T-helper 1 cell treated with Interleukin-12 subunit alpha and Interleukin-12 subunit beta and Interleukin-4 antibody, amounts not matched to agents 30 ng/mL and 1 ng/mL, for 36 hours (primary cell): ENCODE data around the gene INO80. TPM values are rescaled to one million over a fixed set of nuclear protein-coding genes. Genes with fewer than 3 reads are reported as not detected.

Experiments
- intact Hi-C: fragments of 100-400 bp; cut with micrococcal nuclease; formaldehyde crosslinking; loops from one replicate; pipeline ENCODE4 v1.15.1; 2024
- total RNA-seq: library from RNA; stranded (reverse); gene quantifications from 2 replicates; pipeline ENCODE4 v1.2.3, GENCODE V29; 2022

INO80 gene
- total RNA-seq, 1 donor from 2014 or later: 35.2 TPM

- intact Hi-C loops: loop anchor here (1.0 to 5.0 kb wide), 14 partner anchors 11 to 1019 kb away; partner anchors contain the start of genes CCDC32, CHP1, DLL4 and EHD4
These were observed 162.4 kb downstream of the INO80 start for GRCh38 chr15:40953713-40954074.

GRCh38 chr15:40952901-40953712 is 163.0 kb downstream of the INO80 start, which contains the start of gene CHAC1:
Gene CHAC1 (plus strand): TSS chr15:40953471. CDS start chr15:40953584, 113 bp downstream.
- intact Hi-C loops: loop anchor here (1.0 to 5.0 kb wide), 14 partner anchors 11 to 1019 kb away; partner anchors contain the start of genes CCDC32, CHP1, DLL4 and EHD4

DNA sequence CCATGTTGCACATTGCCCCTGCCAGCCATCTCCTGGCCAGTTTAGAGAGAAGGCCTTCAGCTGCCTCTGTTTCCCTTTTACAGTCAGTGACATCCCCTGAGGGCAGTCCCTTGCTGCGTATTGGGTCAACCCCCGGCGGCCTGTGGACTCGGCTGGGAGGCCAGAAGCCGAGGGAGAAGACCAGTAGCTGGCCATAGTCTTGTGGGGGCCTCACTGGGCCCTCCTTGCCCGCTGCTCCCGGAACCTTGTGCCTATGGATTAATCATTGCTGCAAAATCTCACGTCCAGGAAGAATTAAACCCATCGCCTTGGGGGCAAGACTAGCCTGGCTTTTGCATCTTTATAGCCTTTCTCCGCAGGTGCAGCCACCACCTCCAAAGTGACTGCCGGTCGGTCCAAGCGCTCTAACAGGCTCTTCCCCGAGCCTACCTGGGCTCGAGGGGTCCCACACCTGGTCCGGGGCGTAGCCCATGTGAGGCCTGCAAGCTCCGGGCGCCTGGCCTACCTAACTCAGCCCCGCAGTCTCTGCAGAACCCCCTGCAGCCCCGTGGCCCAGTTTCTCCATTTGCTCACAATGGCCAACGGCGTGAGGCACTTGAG is 163.7 kb downstream of the INO80 start:
- intact Hi-C loops: loop anchor here (2.0 to 5.0 kb wide), 8 partner anchors 46 to 1020 kb away; partner anchors contain the start of genes CCDC32, EHD4, GCHFR and ITPKA

GRCh38 chr15:40951764-40952163 is 164.3 kb downstream of the INO80 start:
- intact Hi-C loops: loop anchor here (2.0 to 5.0 kb wide), 8 partner anchors 45 to 1021 kb away; partner anchors contain the start of genes CCDC32, EHD4, GCHFR and ITPKA

DNA sequence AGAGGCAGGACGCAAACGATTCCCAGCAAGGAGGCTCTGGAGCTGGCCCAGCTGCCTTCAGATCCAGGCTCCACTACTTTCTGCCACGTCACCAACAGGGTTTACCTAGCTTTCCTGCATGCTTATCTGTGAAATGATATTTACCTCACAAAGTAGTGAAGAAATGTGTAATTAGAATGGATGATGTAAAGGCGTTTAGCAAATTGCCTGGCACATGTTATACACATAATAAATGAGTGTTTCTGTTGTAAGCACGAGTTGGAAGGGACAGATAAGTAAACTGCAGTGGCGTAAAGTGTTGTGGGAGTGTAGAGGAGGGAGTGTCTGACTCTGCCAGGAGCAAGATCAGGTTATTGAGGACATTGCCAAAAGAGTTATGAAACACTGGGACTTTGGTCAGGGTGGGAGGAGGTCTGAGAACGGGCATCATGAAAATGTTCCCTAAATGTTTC is 166.3 kb downstream of the INO80 start:
- intact Hi-C loops: loop anchor here (5.0 kb wide), 3 partner anchors 187 to 1023 kb away; partner anchors contain the start of genes EHD4, GCHFR and ITPKA

DNA sequence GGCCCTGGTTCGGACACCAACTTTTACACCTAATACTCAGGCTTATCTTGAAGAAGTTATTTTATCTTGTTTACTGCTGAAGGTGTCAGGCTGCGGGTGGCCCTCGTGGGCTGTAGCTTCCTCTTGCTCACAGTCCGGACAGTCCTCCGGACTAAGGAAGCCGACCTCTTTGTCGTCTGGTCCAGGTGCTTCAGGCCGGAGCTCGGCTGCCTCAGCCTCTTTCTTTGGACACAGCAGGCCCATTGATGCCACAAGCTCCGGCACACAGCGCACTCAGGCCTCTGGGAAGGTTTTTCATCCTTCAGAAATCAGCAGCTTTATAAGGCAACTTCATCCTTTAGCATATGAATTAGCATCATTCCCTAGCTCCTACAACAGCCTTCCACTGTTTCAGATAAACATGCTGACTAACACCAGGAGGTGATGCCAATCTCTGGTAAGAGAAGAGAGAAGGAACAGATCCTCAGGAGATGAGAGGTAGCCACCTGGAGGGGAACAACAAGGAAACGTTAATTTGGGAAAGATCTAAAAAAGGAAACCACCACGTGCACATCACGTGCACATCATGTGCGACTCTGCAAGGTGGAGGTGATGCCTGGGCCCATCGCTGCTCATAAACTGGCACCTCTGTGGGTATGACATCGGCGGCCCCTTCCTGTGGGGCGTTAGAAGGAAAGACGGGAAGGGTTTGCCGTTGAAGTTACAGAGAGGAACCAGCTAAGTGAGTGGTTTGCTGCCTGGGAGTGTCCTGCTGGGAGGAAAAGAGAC is 167.2 kb downstream of the INO80 start:
- intact Hi-C loops: no loop called here

GRCh38 chr15:40944510-40945296 is 171.4 kb downstream of the INO80 start:
- intact Hi-C loops: loop anchor here (5.0 kb wide), 1 partner anchor 42 kb away; no protein-coding TSS in a partner anchor

GRCh38 chr15:40943764-40944365 is 172.2 kb downstream of the INO80 start:
- intact Hi-C loops: loop anchor here (5.0 kb wide), 1 partner anchor 42 kb away; no protein-coding TSS in a partner anchor

GRCh38 chr15:40942878-40943277 is 173.2 kb downstream of the INO80 start:
- intact Hi-C loops: loop anchor here (1.0 to 5.0 kb wide), 2 partner anchors 10 to 41 kb away; partner anchors contain the start of gene CHAC1

DNA sequence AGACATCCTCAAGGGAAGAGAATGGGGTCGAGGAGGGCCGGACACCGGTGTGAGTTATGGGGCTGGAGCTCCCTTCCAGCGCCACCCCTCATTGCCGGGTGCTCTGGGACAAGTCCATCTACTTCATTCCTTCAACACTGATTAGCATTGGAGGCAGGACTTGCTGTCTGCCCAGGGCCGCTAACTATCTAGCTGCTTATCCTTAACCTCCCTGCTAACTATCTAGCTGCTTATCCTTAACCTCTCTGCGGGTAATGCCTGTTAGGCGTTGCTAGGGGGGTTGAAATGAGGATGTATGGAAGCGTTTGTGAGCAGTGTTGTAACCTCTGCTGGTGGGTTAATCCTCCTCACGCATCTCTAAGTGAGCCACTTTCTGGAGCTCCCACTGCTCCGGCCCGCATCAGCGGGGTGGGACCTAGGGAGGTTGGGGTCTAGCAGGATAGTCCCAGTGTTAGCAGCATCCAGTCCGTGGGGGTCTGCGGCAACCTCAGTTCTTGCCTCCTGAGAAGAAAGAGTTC is 173.7 kb downstream of the INO80 start:
- intact Hi-C loops: loop anchor here (1.0 to 5.0 kb wide), 2 partner anchors 11 to 40 kb away; partner anchors contain the start of gene CHAC1

DNA sequence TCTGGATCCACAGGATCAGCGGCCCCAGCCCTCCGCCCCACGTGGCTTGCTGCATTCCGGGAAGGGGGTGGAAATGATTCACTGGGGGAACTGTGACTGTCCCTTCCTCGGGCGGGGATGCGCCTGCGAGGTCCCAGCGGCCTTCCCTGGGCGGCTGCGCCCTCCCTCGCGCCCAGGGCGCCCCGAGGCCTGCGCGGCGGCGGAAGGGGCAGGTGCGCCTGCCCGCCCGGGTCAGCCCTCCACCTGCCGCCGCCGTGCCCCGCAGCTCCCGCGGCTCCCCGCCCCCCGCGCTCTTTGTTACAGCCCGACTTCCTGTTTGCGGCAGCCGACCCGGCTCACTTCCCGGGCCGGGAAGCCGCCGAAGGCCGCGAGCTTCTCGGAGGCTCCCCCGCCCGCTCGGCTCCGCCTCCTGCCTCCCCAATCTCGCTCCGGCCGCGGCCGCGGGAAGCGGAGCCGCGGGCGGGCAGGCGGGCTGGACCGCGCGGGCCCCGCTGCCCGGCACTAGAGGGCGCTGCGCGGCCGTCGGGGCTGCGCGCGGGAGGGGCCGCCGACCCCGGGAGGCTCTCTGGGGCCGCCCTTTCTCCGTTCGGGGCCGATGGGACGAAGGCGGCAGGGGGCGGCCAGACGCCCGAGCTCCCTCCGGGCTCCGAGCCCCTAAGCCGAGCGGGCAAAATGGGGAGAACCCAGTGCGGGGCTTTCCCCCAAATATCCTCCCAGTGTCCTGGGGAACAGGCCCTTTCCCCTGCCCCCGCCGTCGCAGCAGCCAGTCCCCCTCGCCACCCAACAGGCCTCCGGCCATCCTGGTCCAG is 174.3 kb downstream of the INO80 start:
- intact Hi-C loops: loop anchor here (1.0 to 5.0 kb wide), 2 partner anchors 12 to 39 kb away; partner anchors contain the start of gene CHAC1

- intact Hi-C loops: loop anchor here (5.0 kb wide), 1 partner anchor 39 kb away; no protein-coding TSS in a partner anchor
These were observed 175.0 kb downstream of the INO80 start for GRCh38 chr15:40941068-40941527.

DNA sequence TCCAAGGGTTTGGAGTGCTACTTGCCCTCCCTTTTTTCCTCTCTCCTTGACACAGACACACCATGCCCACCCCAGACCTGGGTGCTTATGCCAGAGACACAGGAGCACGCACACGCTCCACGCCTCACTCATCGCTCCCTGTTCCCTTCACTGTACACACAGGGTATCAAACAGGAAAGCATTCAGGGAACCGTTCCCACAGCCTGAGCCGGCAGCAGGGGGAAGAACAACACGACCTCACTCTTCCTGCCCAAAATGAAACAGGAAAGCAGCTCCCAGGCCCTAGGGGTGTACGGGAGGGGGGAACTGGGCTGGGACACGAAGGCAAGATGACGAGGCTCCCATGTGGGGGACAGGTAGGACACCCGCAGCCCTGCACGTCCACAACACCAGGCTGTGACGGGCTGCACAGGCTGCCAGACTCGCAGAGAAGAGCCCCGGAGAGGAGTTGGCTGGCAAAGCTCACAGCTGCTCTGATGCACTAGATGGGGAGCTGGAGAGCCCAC is 175.7 kb downstream of the INO80 start:
- intact Hi-C loops: loop anchor here (5.0 kb wide), 1 partner anchor 38 kb away; no protein-coding TSS in a partner anchor

DNA sequence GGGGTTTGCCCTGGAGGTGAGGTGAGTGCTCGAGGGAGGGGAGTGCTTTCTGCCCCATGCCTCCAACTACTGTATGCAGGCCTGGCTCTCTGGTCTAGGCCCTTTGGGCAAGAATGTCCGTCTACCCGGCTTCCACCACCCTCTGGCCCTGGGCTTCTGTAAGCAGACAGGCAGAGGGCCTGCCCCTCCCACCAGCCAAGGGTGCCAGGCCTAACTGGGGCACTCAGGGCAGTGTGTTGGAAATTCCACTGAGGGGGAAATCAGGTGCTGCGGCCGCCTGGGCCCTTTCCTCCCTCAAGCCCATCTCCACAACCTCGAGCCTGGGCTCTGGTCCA is 177.6 kb downstream of the INO80 start:
- intact Hi-C loops: no loop called here

- intact Hi-C loops: no loop called here
These were observed 178.1 kb downstream of the INO80 start for GRCh38 chr15:40937762-40938535.

DNA sequence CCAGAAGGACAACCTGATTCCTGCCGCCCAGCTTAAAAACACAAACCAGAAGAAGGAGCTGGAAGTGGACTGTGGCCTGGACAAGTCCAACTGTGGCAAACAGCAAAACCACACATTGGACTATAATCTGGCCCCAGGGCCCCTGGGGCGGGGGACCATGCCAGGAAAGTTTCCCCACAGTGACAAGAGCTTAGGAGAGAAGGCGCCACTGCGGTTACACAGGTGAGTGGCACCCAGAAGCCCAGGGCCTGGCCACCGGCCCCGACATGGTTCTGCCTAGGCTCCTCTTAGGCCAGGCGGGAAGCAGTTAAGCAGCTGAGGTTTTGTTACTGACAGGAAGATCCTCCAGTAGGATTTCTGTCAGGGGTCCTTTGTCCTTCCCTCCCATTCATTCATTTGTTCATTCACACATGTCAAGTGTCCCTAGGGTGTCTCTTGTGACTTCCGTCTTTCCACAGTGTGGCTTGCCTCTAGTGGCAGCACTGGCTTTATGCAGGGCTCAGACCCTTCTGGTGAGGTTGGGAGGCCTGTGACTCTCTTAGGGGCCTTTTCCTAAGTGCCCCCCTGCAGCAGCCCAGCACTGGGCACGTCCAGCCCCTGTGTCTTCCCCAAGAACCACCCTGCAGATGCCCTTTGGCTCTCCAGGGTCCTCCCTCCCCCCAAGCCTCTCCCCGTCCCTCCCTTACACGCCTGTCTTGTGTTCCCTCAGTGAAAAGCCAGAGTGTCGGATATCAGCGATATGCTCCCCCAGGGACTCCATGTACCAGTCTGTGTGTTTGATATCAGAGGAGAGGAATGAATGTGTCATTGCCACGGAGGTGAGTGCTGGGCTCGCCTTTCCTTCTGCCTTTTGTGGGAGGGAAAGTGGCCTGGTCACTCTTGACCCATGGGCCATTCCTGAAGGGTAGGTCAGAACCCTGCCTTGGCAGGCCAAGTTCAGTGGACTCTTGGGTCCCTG is 179.1 kb downstream of the INO80 start:
- intact Hi-C loops: no loop called here
